NCI-H2107 treated with DMSO at 0.1 percent for 48 hours (cell line): ENCODE measurements around the gene MNDA.

ENCODE experiments used
- DNase-seq: peaks from one replicate; lab custom pipeline; 2025; ENCODE audit not compliant: unreplicated experiment; lab: John Stamatoyannopoulos, UW

Gene MNDA

GRCh38 chr1:158830904-158831507 is at the start of gene MNDA:
TSS of gene MNDA (plus strand) at chr1:158831351. CDS start at chr1:158842154, 10,803 bp downstream.
- DNase-seq, result no peak

- no peak for DNase-seq
These were observed 37.5 kb upstream of the MNDA start for GRCh38 chr1:158793604-158794003.

GRCh38 chr1:158794247-158794646 is 36.9 kb upstream of the MNDA start:
- no peak for DNase-seq

GRCh38 chr1:158798531-158798930 is 32.6 kb upstream of the MNDA start:
- no peak for DNase-seq

- DNase-seq, result no peak
These were observed 31.5 kb upstream of the MNDA start for GRCh38 chr1:158799689-158800088.

- DNase-seq, result no peak
These were observed 30.6 kb upstream of the MNDA start for GRCh38 chr1:158800526-158800925.

GRCh38 chr1:158801396-158801795 is 29.8 kb upstream of the MNDA start:
- no peak for DNase-seq

- no peak for DNase-seq
These were observed 27.5 kb upstream of the MNDA start for GRCh38 chr1:158803678-158804077.

- DNase-seq, result no peak
These were observed 24.1 kb upstream of the MNDA start for GRCh38 chr1:158806916-158807536.

- no peak for DNase-seq
These were observed 21.9 kb upstream of the MNDA start for GRCh38 chr1:158809256-158809655.

GRCh38 chr1:158809862-158810261 is 21.3 kb upstream of the MNDA start:
- DNase-seq, result no peak

GRCh38 chr1:158810311-158810710 is 20.8 kb upstream of the MNDA start:
- no peak for DNase-seq

- no peak for DNase-seq
These were observed 18.8 kb upstream of the MNDA start for GRCh38 chr1:158812336-158812735.

GRCh38 chr1:158813164-158813563 is 18.0 kb upstream of the MNDA start:
- no peak for DNase-seq

GRCh38 chr1:158814970-158815369 is 16.2 kb upstream of the MNDA start:
- DNase-seq, result no peak

GRCh38 chr1:158818560-158818959 is 12.6 kb upstream of the MNDA start:
- no peak for DNase-seq

GRCh38 chr1:158818975-158819431 is 12.1 kb upstream of the MNDA start:
- DNase-seq, result no peak

- DNase-seq, result no peak
These were observed 11.4 kb upstream of the MNDA start for GRCh38 chr1:158819461-158820443.

- DNase-seq, result no peak
These were observed 9.4 kb upstream of the MNDA start for GRCh38 chr1:158821723-158822122.

GRCh38 chr1:158830074-158830677 is 975 bp upstream of the MNDA start:
- no peak for DNase-seq

- DNase-seq, result no peak
These were observed 2.1 kb downstream of the MNDA start for GRCh38 chr1:158833264-158833663.
